Cardiac atrium fibroblast (primary cell): Measurements from ENCODE around the gene KCNH2. TPM values are rescaled to one million over a fixed set of nuclear protein-coding genes. Genes with fewer than 3 reads are reported as not detected.

ENCODE experiments used
- total RNA-seq: library from RNA; depleted of rRNA; stranded (reverse); fragments of >200 nt; gene quantifications from 2 replicates; pipeline ENCODE4 v1.2.3, GENCODE V29; 2015

Gene KCNH2, protein sequence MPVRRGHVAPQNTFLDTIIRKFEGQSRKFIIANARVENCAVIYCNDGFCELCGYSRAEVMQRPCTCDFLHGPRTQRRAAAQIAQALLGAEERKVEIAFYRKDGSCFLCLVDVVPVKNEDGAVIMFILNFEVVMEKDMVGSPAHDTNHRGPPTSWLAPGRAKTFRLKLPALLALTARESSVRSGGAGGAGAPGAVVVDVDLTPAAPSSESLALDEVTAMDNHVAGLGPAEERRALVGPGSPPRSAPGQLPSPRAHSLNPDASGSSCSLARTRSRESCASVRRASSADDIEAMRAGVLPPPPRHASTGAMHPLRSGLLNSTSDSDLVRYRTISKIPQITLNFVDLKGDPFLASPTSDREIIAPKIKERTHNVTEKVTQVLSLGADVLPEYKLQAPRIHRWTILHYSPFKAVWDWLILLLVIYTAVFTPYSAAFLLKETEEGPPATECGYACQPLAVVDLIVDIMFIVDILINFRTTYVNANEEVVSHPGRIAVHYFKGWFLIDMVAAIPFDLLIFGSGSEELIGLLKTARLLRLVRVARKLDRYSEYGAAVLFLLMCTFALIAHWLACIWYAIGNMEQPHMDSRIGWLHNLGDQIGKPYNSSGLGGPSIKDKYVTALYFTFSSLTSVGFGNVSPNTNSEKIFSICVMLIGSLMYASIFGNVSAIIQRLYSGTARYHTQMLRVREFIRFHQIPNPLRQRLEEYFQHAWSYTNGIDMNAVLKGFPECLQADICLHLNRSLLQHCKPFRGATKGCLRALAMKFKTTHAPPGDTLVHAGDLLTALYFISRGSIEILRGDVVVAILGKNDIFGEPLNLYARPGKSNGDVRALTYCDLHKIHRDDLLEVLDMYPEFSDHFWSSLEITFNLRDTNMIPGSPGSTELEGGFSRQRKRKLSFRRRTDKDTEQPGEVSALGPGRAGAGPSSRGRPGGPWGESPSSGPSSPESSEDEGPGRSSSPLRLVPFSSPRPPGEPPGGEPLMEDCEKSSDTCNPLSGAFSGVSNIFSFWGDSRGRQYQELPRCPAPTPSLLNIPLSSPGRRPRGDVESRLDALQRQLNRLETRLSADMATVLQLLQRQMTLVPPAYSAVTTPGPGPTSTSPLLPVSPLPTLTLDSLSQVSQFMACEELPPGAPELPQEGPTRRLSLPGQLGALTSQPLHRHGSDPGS
- total RNA-seq, result under 0.01 TPM in 1 of 2 replicates, not detected in the other

DNA sequence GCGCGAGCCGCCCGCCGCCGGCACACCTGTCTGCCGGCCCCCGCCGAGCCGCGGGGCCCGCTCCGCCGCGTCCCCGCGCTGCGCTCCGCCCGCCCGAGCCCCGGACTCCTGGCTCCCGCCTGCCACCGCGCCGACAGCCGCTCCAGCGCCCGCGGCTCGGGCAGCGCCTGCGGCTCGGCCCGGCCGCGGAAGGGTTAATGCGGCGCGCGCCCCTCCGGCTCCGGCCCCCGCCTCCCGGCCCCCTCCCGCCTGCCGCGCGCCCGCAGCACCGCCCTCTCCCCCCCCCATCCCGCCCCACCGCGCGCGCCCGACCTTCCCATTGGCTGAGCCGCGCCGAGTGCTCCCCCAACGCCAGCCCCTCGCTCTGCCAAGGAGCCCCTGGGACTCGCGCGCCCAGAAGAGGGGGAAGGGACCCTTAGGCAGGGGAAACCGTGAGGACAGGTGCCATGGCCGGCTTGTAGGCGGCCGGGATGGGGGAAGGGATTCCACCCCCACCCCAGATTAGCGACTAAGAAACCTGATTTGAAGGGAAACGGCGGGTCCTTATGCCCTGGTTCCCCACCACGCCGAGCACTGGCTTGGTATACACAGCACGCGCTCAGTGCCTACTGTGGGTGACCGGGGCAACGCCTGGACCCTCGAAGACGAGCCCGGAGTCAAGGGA is at the start of gene KCNH2:
KCNH2 (minus strand) TSS at position 196 of the 664 bp plus-strand sequence. CDS start 408 bp downstream, outside the sequence.

DNA sequence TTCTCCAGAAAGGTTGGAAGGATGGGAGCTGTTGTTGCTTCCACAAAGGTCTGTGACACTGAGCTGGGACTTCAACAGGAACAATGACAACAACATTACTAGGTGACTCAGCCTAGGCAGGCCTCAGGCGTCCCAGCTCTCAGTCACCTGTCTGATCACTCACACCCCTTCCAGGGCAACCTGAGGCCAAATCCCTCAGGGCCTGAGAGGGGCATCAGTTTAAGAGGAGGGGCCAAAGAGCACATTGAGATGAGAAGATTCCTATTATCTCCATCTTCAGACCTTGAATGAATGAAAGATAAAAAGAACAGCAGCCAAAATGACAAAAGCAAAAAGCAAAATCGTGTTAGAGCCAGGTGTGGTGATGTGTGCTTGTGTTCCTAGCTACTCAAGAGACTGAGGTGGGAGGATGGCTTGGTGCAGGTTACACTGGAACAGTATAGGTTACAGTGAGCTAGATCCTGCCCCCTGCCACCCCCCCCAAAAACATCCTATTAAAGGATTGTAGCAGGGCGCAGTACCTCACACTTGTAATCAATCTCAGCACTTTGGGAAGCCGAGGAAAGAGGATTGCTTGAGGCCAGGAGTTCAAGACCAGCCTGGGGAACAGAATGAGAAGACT is 46.4 kb upstream of the KCNH2 start, which contains the start of gene ATG9B:
ATG9B (minus strand) TSS at position 60 of the 622 bp plus-strand sequence. CDS start 71 bp downstream, outside the sequence.

DNA sequence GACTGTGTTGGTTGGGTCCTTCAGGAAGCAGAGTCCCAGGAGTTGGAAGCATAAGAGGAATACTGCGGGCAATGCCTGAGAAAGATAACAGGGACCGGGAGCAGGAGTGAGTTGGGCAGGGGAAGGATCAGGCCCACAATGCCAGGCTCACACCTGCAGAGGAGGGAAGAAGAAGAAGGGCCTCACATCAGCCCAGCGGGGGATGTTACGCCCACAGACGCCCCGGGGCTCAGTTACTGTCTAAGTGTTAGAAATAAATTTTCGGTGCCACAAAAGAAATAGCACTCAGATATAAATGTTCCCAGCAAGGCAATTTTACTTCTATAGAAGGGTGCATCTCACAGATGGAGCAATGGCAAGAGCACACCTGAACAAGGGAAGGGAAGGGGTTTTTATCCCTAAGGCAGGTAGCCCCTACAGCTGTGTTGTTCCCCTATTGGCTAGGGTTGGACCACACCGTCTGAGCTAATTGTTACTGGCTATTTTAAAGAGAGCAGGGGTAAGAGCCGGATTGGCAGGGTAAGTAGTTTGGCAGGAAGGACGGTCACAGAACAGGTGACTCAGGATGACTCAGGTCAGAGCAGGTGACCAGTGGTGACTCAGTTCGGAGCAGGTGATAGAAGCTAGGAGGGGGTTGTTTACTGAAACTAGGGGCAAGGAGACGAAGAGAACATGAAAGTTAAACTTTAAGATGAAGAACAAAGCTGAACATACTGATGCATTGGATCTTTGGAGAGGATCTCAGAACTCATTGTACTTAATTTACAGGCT is 12.5 kb upstream of the KCNH2 start, which contains the start of gene NOS3:
NOS3 (plus strand) TSS at position 602 of the 771 bp plus-strand sequence. CDS start 2,787 bp downstream, outside the sequence.

Other genes starting within 250 kb of the KCNH2 start
- 1.3 TPM in 1 of 2 replicates, not detected in the other for gene GIMAP5, start 240.9 kb downstream of the KCNH2 start, total RNA-seq
- gene TMEM176B, start 178.0 kb downstream of the KCNH2 start, total RNA-seq, result not detected in 2 replicates
- not detected in 2 replicates for gene TMEM176A, start 177.6 kb downstream of the KCNH2 start, total RNA-seq
- not detected in 2 replicates for gene AOC1, start 125.8 kb downstream of the KCNH2 start, total RNA-seq
- 5.4 and 18.6 TPM in 2 replicates for gene NOS3, start 12.7 kb upstream of the KCNH2 start, total RNA-seq
- gene ATG9B, start 46.2 kb upstream of the KCNH2 start, total RNA-seq, result 0.16 and 2.2 TPM in 2 replicates
- 26.9 and 33.6 TPM in 2 replicates for gene ABCB8, start 50.1 kb upstream of the KCNH2 start, total RNA-seq
- gene ASIC3, start 70.2 kb upstream of the KCNH2 start, total RNA-seq, result 0.54 TPM in 1 of 2 replicates, not detected in the other
- gene CDK5, start 79.6 kb upstream of the KCNH2 start, total RNA-seq, result 9.2 and 13.0 TPM in 2 replicates
- gene SLC4A2, start 81.3 kb upstream of the KCNH2 start, total RNA-seq, result 123 and 225 TPM in 2 replicates
- gene FASTK, start 102.5 kb upstream of the KCNH2 start, total RNA-seq, result 69.1 and 85.9 TPM in 2 replicates
- gene TMUB1, start 105.2 kb upstream of the KCNH2 start, total RNA-seq, result 48.8 and 52.0 TPM in 2 replicates
- gene AGAP3, start 108.2 kb upstream of the KCNH2 start, total RNA-seq, result 33.0 and 41.3 TPM in 2 replicates
- gene GBX1, start 189.4 kb upstream of the KCNH2 start, total RNA-seq, result not detected in 2 replicates
- not detected in 2 replicates for gene ASB10, start 208.9 kb upstream of the KCNH2 start, total RNA-seq
- gene H2BK1, start 232.2 kb upstream of the KCNH2 start, total RNA-seq, result not detected in 2 replicates
- 41.2 and 49.7 TPM in 2 replicates for gene ABCF2, start 248.9 kb upstream of the KCNH2 start, total RNA-seq